Measurements from ENCODE around the gene PCTP.

The PCTP gene
- 6.1 to 8.1 reads per million in 2 experiments for total RNA-seq

DNA sequence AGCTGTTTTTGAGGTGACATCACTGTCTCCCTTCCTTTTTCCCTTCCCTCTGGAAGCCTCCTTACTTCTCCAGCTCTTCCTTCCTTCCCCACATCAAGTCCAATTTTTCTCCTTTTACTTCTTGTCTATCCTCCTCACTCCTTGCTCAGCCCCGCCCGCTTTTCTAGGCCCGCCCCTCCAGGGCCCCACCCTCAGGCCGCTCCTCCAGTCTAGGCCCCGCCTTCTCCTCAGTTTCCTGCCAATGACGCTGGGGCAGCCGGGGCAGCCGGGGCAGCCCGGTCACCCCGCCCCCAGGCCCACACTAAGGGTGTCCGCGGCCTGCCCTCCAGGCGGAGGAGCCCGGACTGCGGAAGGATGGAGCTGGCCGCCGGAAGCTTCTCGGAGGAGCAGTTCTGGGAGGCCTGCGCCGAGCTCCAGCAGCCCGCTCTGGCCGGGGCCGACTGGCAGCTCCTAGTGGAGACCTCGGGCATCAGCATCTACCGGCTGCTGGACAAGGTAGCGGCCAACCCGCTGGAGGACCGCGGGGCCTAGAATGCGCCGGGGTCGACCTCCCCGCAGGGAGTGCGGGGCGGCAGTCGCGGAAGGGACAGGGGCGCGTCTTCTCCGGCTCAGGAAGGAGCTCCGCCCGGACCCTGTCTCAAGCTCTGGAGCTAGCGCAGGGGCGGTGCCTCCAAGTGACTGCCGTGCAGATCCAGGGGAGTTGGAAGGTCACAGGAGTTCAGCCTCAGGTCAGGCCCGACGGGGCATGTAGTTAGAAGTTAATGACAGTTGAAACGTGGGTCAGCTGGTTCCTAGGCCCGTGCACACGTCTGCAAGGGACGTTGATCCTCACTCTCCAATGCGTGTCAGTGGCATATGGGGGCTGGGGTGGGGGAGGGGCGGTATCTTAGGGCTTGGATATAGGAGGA lies at the start of gene PCTP:
Gene PCTP (plus strand): TSS at position 302 of the 908 bp plus-strand sequence. CDS start 53 bp downstream, at position 355.
- DNase-seq (ENCODE audit: low read depth): peak; percentile 55

DNA sequence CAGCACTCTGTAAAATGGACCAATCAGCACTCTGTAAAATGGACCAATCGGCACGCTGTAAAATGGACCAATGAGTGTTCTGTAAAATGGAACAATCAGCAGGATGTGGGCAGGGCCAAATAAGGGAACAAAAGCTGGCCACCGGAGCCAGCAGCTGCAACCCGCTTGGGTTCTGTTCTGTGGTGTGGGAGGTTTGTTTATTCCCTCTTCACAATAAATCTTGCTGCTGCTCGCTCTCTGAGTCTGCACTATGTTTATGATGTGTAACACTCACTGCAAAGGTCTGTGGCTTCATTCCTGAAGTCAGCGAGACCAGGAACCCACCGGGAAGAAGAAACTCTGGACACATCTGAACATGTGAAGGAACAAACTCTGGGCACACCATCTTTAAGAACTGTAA lies 48.7 kb upstream of the PCTP start:
- no peak for DNase-seq (ENCODE audit: low read depth)

DNA sequence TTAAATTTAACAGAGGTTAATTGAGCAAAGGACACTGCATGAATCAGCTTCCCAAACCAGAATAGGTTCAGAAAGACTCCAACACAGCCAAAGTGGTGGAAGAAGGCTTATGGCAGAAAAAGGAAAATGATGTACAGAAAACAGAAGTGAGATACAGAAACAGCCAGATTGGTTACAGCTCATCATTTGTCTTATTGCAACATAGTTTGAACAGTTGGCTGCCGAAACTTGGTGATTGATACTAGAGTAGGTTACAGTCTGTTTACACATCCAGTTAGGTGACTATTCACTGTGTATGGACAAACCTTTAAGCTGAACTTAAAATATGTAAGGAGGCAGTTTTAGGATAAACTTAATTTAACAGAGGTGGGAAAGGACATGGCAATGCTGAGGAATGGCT lies 46.5 kb upstream of the PCTP start:
- no peak for DNase-seq (ENCODE audit: low read depth)

DNA sequence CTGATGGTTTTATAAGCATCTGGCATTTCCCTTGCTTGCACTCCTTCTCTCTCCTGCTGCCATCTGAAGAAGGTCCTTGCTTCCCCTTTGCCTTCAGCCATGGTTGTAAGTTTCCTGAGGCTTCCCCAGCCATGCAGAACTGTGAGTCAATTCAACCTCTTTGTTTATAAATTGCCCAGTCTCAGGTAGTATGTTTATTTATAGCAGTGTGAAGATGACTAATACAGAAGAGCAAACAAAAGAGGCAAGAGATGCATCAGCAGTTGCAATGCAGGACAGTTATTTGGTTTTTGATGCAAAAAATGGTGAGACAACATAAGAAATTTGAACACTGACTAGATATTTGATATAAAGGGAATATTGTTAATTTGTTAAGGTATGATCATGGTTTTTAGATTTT lies 45.0 kb upstream of the PCTP start:
- DNase-seq (ENCODE audit: low read depth): no peak

- DNase-seq (ENCODE audit: low read depth): no peak
Observed at GRCh38 chr17:55706808-55707773, 43.8 kb upstream of the PCTP start.

- no peak for DNase-seq (ENCODE audit: low read depth)
Observed at GRCh38 chr17:55708175-55708974, 42.5 kb upstream of the PCTP start.

DNA sequence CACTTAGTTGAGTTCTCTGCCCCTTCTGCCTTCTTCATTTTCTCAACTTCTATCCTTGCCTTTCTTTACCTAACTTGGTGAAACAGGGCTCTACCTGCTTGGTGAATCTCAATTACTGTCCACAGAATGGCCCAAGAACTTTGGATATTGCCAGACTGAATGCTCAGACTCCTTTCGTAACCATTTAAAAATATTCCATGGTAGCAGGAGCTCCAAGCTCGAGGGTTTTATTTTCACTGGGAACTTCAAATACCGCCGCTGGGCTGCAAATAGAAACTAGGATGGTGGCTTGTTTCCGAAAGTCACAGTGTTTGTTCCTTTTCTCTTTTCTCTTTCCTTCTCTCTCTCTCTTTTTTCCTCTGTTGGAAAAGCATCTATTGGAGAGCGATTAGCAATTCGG lies 41.4 kb upstream of the PCTP start:
- DNase-seq (ENCODE audit: low read depth): no peak

GRCh38 chr17:55709984-55710383 lies 40.9 kb upstream of the PCTP start:
- DNase-seq (ENCODE audit: low read depth): no peak

- DNase-seq (ENCODE audit: low read depth): no peak
Observed at GRCh38 chr17:55710410-55710809, 40.4 kb upstream of the PCTP start.

DNA sequence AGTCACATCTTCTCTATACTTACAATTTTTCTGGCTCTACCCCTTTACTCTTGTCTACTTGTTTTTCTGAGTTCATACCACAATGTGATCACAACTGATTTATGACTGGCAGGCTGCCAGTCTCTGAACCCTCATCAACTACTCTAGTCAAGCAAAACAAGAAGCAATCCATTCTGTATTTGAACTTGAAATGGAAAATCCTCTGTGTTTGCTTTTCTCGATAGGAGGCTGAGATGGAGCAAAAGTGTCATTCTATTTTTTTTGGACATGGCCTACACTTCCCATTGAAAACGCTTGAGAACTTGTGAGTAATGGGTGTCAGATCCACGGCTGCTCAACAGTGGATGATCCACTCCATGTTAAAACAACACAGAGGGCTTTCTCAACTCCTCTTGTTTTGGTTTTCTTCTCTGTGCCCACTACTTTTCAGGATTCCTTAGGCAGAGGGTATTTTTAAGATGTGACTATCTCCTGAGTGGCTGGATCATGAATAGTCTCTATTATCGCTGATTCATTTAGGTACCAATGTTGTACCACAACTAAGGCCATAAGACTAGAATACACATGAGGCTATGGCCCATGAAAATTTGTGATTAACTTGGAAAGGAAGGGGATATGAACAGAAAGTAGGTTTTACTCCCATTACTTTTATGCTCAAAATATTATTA lies 39.9 kb upstream of the PCTP start:
- DNase-seq (ENCODE audit: low read depth): no peak

- DNase-seq (ENCODE audit: low read depth): no peak
Observed at GRCh38 chr17:55717432-55717831, 33.4 kb upstream of the PCTP start.

DNA sequence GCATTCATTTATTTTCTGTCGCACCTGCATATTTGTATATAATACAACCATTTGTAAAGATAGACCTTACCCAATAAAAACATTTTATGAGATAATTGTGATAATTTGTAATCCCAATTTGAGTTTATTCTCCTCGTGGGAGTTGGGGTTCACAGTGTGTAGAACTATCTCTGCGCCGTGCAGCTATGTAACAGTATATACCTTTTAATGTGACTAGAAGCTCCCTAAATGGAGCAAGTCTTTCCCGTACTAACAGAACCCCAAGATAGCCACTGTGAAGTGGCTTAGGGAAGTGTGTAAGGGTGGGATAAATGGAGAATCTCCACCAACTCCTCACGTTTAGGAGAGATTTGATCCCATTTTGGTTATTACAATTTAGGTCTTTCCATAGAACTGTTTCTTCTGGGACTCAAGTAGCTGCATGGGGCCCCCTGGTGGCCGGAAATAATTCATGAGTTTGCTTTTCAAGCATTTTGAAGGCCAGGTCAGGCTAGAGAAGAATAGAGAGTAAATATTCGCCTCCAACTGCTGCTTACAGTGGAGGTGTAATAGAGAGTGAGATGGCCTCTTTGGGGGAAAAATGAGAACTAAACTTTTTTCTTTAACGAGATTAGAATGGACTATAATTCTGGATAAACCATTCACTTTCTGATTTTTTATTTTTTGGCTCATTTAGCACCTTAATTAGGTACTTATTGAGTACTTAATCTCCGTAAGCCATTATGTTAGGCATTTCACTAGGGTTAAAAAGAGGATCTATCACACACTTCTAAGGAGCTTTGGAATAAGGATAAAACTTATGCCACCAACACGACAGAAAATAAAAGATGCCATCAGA lies 32.7 kb upstream of the PCTP start:
- peak; percentile 9 for DNase-seq (ENCODE audit: low read depth)

DNA sequence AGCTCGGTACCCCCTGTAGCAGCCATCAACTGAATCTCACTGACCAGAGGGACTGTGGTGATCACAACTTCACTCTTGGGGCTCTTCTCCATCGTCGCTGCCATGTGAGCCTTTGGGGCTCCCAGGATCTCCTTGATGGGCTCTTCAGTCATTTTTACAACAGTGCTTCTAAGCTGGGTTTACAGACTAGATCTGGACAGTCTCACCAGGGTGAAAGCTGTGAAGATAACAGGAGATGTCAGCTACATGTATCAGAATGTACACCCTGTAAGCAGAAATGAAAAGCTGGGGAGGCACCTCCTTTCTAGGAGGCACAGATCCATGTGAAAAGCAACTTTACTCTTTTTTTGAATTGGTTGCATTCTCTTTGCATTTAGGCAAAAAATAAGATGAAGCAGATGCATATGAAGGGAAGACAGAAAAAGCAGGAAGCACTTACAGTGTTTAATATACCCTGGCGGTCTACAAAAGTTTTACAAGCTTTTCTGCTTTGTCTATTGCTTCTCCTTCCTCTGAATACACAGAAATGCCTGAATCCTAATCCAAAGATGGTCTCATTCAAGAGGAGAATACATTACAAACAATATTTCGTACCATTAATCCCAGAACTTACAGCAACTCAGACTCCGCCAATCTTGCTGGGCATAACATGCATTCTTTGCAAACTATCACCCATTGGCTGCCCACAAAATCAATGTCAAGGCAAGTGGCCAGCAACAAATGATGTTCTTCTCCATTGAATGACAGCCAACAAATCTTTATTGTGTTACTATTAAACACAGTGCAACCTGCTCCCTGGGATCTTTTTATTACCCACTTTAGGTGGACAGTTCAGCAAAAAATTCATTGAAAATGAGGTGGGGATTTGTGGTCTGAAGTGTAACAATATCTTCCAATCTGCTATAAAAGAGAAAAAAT lies 29.7 kb upstream of the PCTP start:
- no peak for DNase-seq (ENCODE audit: low read depth)

- DNase-seq (ENCODE audit: low read depth): no peak
Observed at GRCh38 chr17:55722016-55722736, 28.7 kb upstream of the PCTP start.

- DNase-seq (ENCODE audit: low read depth): no peak
Observed at GRCh38 chr17:55722742-55723487, 27.9 kb upstream of the PCTP start, which contains the start of gene TMEM100. TSS of gene TMEM100 (minus strand) at chr17:55722864. CDS start at chr17:55721070, 1,794 bp downstream.

- no peak for DNase-seq (ENCODE audit: low read depth)
Observed at GRCh38 chr17:55723488-55723848, 27.4 kb upstream of the PCTP start.

- DNase-seq (ENCODE audit: low read depth): no peak
Observed at GRCh38 chr17:55726440-55726839, 24.4 kb upstream of the PCTP start.

DNA sequence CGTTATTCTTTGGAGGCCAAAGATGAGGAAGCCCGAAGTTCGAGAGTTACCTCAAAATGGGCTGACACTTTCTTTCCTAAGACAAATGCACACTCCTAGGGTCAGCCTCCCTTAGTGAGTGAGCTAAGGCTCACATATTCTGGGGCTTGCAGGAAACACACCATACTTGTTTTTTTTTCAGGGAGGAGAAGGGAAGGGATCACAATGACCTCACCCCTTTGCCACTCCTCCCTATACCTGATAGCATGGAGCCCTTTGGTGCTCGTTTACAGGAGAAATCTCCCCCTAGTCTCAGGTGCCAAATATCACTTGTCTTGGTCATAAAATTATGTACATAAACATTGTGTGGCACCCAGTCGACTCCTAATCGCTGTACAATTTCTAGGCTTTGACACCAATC lies 23.6 kb upstream of the PCTP start:
- no peak for DNase-seq (ENCODE audit: low read depth)

All from T follicular helper cell (primary cell).